Stomach (tissue), 9 donors: ENCODE results near the gene SPSB4. TPM values are rescaled to one million over a fixed set of nuclear protein-coding genes. Genes with fewer than 3 reads are reported as not detected.
A peak's percentile ranks its signal among the peaks of the same experiment; 100 is the strongest.

ENCODE experiments used
- DNase-seq, 2 donors: peaks; one replicate each; pipeline versions ENCODE4 v3.0.0 to v3.0.0-alpha.2; 2013 to 2019
- H3K27ac ChIP-seq, 5 donors: fragments of 200-600 bp in 4 of 5; sonication (generic) in 4 of 5; one replicate each; pipeline ENCODE4 v1.5.1; 2013 to 2019; ENCODE audit warnings: mild to moderate bottlenecking in 1 of 5, moderate library complexity in 1 of 5
- H3K27me3 ChIP-seq, 3 donors: fragments of 200-600 bp; sonication (generic); one replicate each; pipeline ENCODE4 v1.5.1; 2017 to 2019; ENCODE audit warnings: mixed run types in 1 of 3
- H3K36me3 ChIP-seq, 4 donors: fragments of 200-600 bp; sonication (generic); 1 replicate in 3 of 4; 2 replicates in 1 of 4; pipeline ENCODE4 v1.5.1; 2016 to 2019
- H3K4me1 ChIP-seq, 4 donors: fragments of 200-600 bp; sonication (generic); one replicate each; pipeline ENCODE4 v1.5.1; 2016 to 2019
- H3K4me3 ChIP-seq, 4 donors: fragments of 200-600 bp; sonication (generic) in 3 of 4; one replicate each; pipeline ENCODE4 v1.5.1; 2016 to 2019; ENCODE audit warnings: mild to moderate bottlenecking in 1 of 4
- H3K9me3 ChIP-seq, 4 donors: fragments of 200-600 bp; sonication (generic); one replicate each; pipeline ENCODE4 v1.5.1; 2016 to 2019
- CTCF ChIP-seq, 7 experiments: fragments of 450-650 bp in 4 of 7; fragments of 200-600 bp in 3 of 7; sonication (generic) in 3 of 7; IDR thresholded peaks; one replicate each; pipeline ENCODE4 v1.5.1; 2016 to 2019; ENCODE audit warnings: antibody characterized with exemption in 7 of 7, control low read depth in 2 of 7, mild to moderate bottlenecking in 1 of 7
- EP300 ChIP-seq: sonication (generic); formaldehyde crosslinking; IDR thresholded peaks from one replicate; pipeline ENCODE4 v1.6.1; 2017; ENCODE audit warnings: antibody characterized with exemption
- POLR2A ChIP-seq, 4 donors: fragments of 450-650 bp; IDR thresholded peaks; one replicate each; pipeline ENCODE4 v1.6.1; 2016; ENCODE audit warnings: antibody characterized with exemption in 4 of 4, control low read depth in 2 of 4, mild to moderate bottlenecking in 1 of 4, moderate library complexity in 1 of 4
- POLR2AphosphoS5 ChIP-seq, 3 donors: sonication (generic); formaldehyde crosslinking; IDR thresholded peaks; one replicate each; pipeline ENCODE4 v1.6.1; 2016; ENCODE audit warnings: antibody characterized with exemption in 3 of 3
- WGBS, 5 donors: extraction: QIAGEN DNeasy Blood & Tissue Kit in 3 of 5; methylation state at CpG; one replicate each; pipeline versions ENCODE4 v1.1.5 to v1.1.7; 2013 to 2018; 5-methylcytosine and 5-hydroxymethylcytosine counted together
- intact Hi-C: fragments of 100-400 bp; cut with DNase I; formaldehyde crosslinking; loops from one replicate; pipeline ENCODE4 v1.15.1; 2023; ENCODE audit warnings: low total_unique reads
- polyA plus RNA-seq, 3 donors: library from polyadenylated mRNA; stranded (reverse); fragments of 200-250 nt; gene quantifications; one replicate each; pipeline ENCODE4 v1.2.3, GENCODE V29; 2013
- total RNA-seq, 5 donors: library from RNA; depleted of rRNA; stranded (reverse); fragments of >200 nt; gene quantifications; one replicate each; pipeline versions ENCODE4 v1.1.0 to v1.2.3, GENCODE V29; 2014 to 2016
- donor health status: healthy with polysubstance abuse.
- donor health status: Bipolar disorder and iron deficiency.
- donor health status: healthy.

SPSB4 gene
- total and polyA plus RNA-seq, 8 donors, result 0.05 to 2.4 (median 1.8) TPM; not detected in 5

GRCh38 chr3:141104151-141104821, 53.1 kb downstream of the SPSB4 start:
- Histone ChIP-seq H3K4me1 (no peaks in the 10 kb centered on the region), H3K27ac (no peak overlapping the region), H3K4me3 (no peak overlapping the region), H3K27me3 (no peaks in the 10 kb centered on the region), H3K9me3 (no peaks in the 10 kb centered on the region), H3K36me3 (no peaks in the 10 kb centered on the region)
- peak in 1 of 2 donors; percentile 55 for DNase-seq
- WGBS, 5 donors, result 61 to 76% (median 73%) methylated on average over 9 to 12 of the region's 12 CpGs
- intact Hi-C loops, result loop anchor here (10.0 kb wide), 1 partner anchor 89 kb away; no protein-coding TSS in a partner anchor
- no peak for TF ChIP-seq CTCF (IDR thresholded peaks at IDR 0.05)
- no peak for TF ChIP-seq EP300
- no peak for TF ChIP-seq POLR2A (IDR thresholded peaks at IDR 0.05)
- no peak for TF ChIP-seq POLR2AphosphoS5 (IDR thresholded peaks at IDR 0.05)

- WGBS, 5 donors, result 33 to 39% (median 35%) methylated on average over 7 of the region's 7 CpGs
- Histone ChIP-seq H3K27me3 (no peaks in the 10 kb centered on the region), H3K4me3 (no peak overlapping the region), H3K27ac (no peak overlapping the region), H3K9me3 (no peaks in the 10 kb centered on the region), H3K4me1 (no peaks in the 10 kb centered on the region), H3K36me3 (no peaks in the 10 kb centered on the region)
- TF ChIP-seq CTCF (IDR thresholded peaks at IDR 0.05) (peak in 5 of 7 experiments; percentile 51 to 76 (median 63)), POLR2AphosphoS5 (IDR thresholded peaks at IDR 0.05) (no peak)
- intact Hi-C loops, result loop anchor here (5.0 to 10.0 kb wide), 2 partner anchors 91 to 209 kb away; no protein-coding TSS in a partner anchor
- peak; percentile 79 to 94 for DNase-seq
Observed at GRCh38 chr3:141105828-141106628, 54.9 kb downstream of the SPSB4 start.

GRCh38 chr3:141106842-141107241, 55.7 kb downstream of the SPSB4 start:
- intact Hi-C loops, result loop anchor here (5.0 to 10.0 kb wide), 2 partner anchors 92 to 210 kb away; no protein-coding TSS in a partner anchor
- no peak overlapping the region for H3K27ac ChIP-seq
- no peaks in the 10 kb centered on the region for H3K27me3 ChIP-seq
- H3K9me3 ChIP-seq, result no peaks in the 10 kb centered on the region
- no peak overlapping the region for H3K4me3 ChIP-seq
- no peak for DNase-seq
- TF ChIP-seq CTCF (IDR thresholded peaks at IDR 0.05) (no peak), EP300 (no peak), POLR2AphosphoS5 (IDR thresholded peaks at IDR 0.05) (no peak), POLR2A (IDR thresholded peaks at IDR 0.05) (no peak)
- no peaks in the 10 kb centered on the region for H3K36me3 ChIP-seq
- H3K4me1 ChIP-seq, result no peaks in the 10 kb centered on the region
- 88 to 98% (median 89%) methylated on average over 2 of the region's 2 CpGs for WGBS, 5 donors

GRCh38 chr3:141108039-141108438, 56.9 kb downstream of the SPSB4 start:
- H3K27ac ChIP-seq, result no peak overlapping the region

More at GRCh38 chr3:141108039-141108438, 56.9 kb downstream of the SPSB4 start:
- Histone ChIP-seq H3K36me3 (no peaks in the 10 kb centered on the region), H3K9me3 (no peaks in the 10 kb centered on the region), H3K4me1 (no peaks in the 10 kb centered on the region), H3K4me3 (no peak overlapping the region), H3K27me3 (no peaks in the 10 kb centered on the region)
- intact Hi-C loops, result loop anchor here (5.0 to 10.0 kb wide), 2 partner anchors 93 to 211 kb away; no protein-coding TSS in a partner anchor
- TF ChIP-seq POLR2A (IDR thresholded peaks at IDR 0.05), result no peak
- DNase-seq, result peak in 1 of 2 donors; percentile 45
- 63 to 77% (median 70%) methylated on average over 6 of the region's 6 CpGs for WGBS, 5 donors
